ENCODE results near the gene NGLY1. TPM values are rescaled to one million over a fixed set of nuclear protein-coding genes. Genes with fewer than 3 reads are reported as not detected.

Gene NGLY1
- total and polyA plus RNA-seq, 9 of the 15 experiments (the other 6 are each of a cell fraction or from before 2014, with no cell fraction given), result 52.2 to 124 (median 87.6) TPM

GRCh38 chr3:25707268-25707926, 75.8 kb downstream of the NGLY1 start (continued):
- no peak for TF ChIP-seq HOMEZ (CRISPR knock-in tag; IDR thresholded peaks at IDR 0.05)

GRCh38 chr3:25706213-25706612, 77.0 kb downstream of the NGLY1 start:
- no peak overlapping the region for H3K4me3 ChIP-seq
- H3K4me2 ChIP-seq (ENCODE audit: insufficient read depth, low read length), result no peak overlapping the region
- intact Hi-C loops (cut with micrococcal nuclease), result no loop called here
- H3K4me1 ChIP-seq (replicated peaks in 1 of 2; ENCODE audit: control insufficient read depth in 2 of 2, insufficient read depth in 2 of 2, low read length in 2 of 2), result no peaks in the 10 kb centered on the region
- peaks cover 4 to 12% of the 10 kb centered on the region in 2 experiments; a peak in 2 of 5 replicates for H3K27me3 ChIP-seq (ENCODE audit: control insufficient read depth in 2 of 2, insufficient read depth in 2 of 2, low read length in 2 of 2)
- no peak overlapping the region for H3K27ac ChIP-seq (ENCODE audit: extremely low read depth, low read depth, low read length)
- no peak for FAIRE-seq
- 1% methylated on average over 4 of the region's 4 CpGs for WGBS (ENCODE audit: insufficient coverage, low coverage, missing lambda C conversion rate)
- no peaks in the 10 kb centered on the region for H4K20me1 ChIP-seq (replicated peaks; ENCODE audit: control insufficient read depth, insufficient read depth, low read length)
- ChIA-PET CTCF (ENCODE audit: low intra/inter-chr PET ratio) (no interaction called here), POLR2A (no interaction called here)
- H3K9me3 ChIP-seq (replicated peaks; ENCODE audit: control insufficient read depth, insufficient read depth, low read depth, low read length), result no peaks in the 10 kb centered on the region
- no TSS peak for BruUV-seq (replicated peaks)
- H2AFZ ChIP-seq (ENCODE audit: low read depth, low read length), result no peak overlapping the region
- H3K79me2 ChIP-seq (ENCODE audit: control insufficient read depth, insufficient read depth, low read length), result no peaks in the 10 kb centered on the region
- no peak for ATAC-seq
- in situ Hi-C loops (cut with MboI), result no loop called here
- TF ChIP-seq IRF9 (tag; IDR thresholded peaks at IDR 0.05) (no peak), ETV5 (CRISPR knock-in tag; IDR thresholded peaks at IDR 0.05; ENCODE audit: low read depth) (no peak), NCOA2 (IDR thresholded peaks at IDR 0.05; ENCODE audit: partially characterized antibody in 2 of 2) (no peak), SFPQ (IDR thresholded peaks at IDR 0.05; ENCODE audit: low read depth, low read length) (no peak), BMI1 (IDR thresholded peaks at IDR 0.05; ENCODE audit: low read length) (no peak)
- no peak for DNase-seq (ENCODE audit: extremely low read depth in 1 of 4, low spot score in 3 of 4)
- no peaks in the 10 kb centered on the region for H3K9me1 ChIP-seq (ENCODE audit: control insufficient read depth, insufficient read depth, low read length)
- no peak overlapping the region for H3K9ac ChIP-seq (ENCODE audit: insufficient read depth in 1 of 2, low read depth in 2 of 2, low read length in 2 of 2)
- no peaks in the 10 kb centered on the region for H3K36me3 ChIP-seq (ENCODE audit: control insufficient read depth, insufficient read depth, low read length)
